H9 (cell line): ENCODE results near the gene B9D1. TPM values are rescaled to one million over a fixed set of nuclear protein-coding genes. Genes with fewer than 3 reads are reported as not detected.

Source experiments
- DNase-seq: peaks from one replicate; pipeline ENCODE4 v3.0.0-alpha.2; 2017
- H2AFZ ChIP-seq: one replicate; pipeline ENCODE4 v1.6.1; 2013; ENCODE audit warnings: mild to moderate bottlenecking, low read length, control low read depth, moderate library complexity
- H2AK5ac ChIP-seq: 2 replicates; pipeline ENCODE4 v1.6.1; 2013; ENCODE audit warnings: low read length, control low read depth, mixed read lengths; ENCODE audit not compliant: insufficient read length
- H2BK120ac ChIP-seq: one replicate; pipeline ENCODE4 v1.6.1; 2013; ENCODE audit warnings: low read depth, mild to moderate bottlenecking, low read length, control low read depth, inconsistent platforms; ENCODE audit not compliant: poor library complexity, severe bottlenecking
- H2BK12ac ChIP-seq: 2 replicates; pipeline ENCODE4 v1.6.1; 2013; ENCODE audit warnings: low read length, control low read depth, mixed read lengths, low read depth; ENCODE audit not compliant: insufficient read length
- H2BK15ac ChIP-seq: 2 replicates; pipeline ENCODE4 v1.6.1; 2013; ENCODE audit warnings: low read depth, low read length, control low read depth
- H2BK20ac ChIP-seq: one replicate; pipeline ENCODE4 v1.6.1; 2013; ENCODE audit warnings: low read depth, mild to moderate bottlenecking, low read length, control low read depth, inconsistent platforms; ENCODE audit not compliant: poor library complexity, severe bottlenecking
- H2BK5ac ChIP-seq: 2 replicates; pipeline ENCODE4 v1.6.1; 2013; ENCODE audit warnings: low read length, control low read depth, mixed read lengths; ENCODE audit not compliant: insufficient read length
- H3K14ac ChIP-seq: 2 replicates; pipeline ENCODE4 v1.6.1; 2013; ENCODE audit warnings: low read length, control low read depth; ENCODE audit not compliant: insufficient read depth
- H3K18ac ChIP-seq: 2 replicates; pipeline ENCODE4 v1.6.1; 2013; ENCODE audit warnings: low read depth, mild to moderate bottlenecking, mixed read lengths, low read length, control low read depth; ENCODE audit not compliant: insufficient read length
- H3K23ac ChIP-seq: 2 replicates; pipeline ENCODE4 v1.6.1; 2013; ENCODE audit warnings: low read length, control low read depth, mixed read lengths, low read depth; ENCODE audit not compliant: insufficient read length
- H3K23me2 ChIP-seq: 2 replicates; pipeline ENCODE4 v1.6.1; 2013; ENCODE audit warnings: low read depth, mild to moderate bottlenecking, mixed read lengths, low read length, control low read depth; ENCODE audit not compliant: insufficient read length, poor library complexity, severe bottlenecking
- H3K27ac ChIP-seq: 2 replicates; pipeline ENCODE4 v1.5.1; 2013; ENCODE audit warnings: low read length, control low read depth, mixed read lengths, low read depth; ENCODE audit not compliant: insufficient read length
- H3K27me3 ChIP-seq: 2 replicates; pipeline ENCODE4 v1.6.1; 2013; ENCODE audit warnings: low read length, control low read depth, inconsistent platforms; ENCODE audit not compliant: insufficient read depth
- H3K4ac ChIP-seq: 2 replicates; pipeline ENCODE4 v1.6.1; 2013; ENCODE audit warnings: low read depth, mild to moderate bottlenecking, control low read depth, inconsistent platforms, low read length, moderate library complexity
- H3K4me1 ChIP-seq: 2 replicates; pipeline ENCODE4 v1.6.1; 2013; ENCODE audit warnings: low read length, control low read depth, inconsistent platforms; ENCODE audit not compliant: insufficient read depth
- H3K4me2 ChIP-seq: 2 replicates; pipeline ENCODE4 v1.6.1; 2013; ENCODE audit warnings: low read length, control low read depth, mixed read lengths; ENCODE audit not compliant: insufficient read length, insufficient read depth
- H3K56ac ChIP-seq: 2 replicates; pipeline ENCODE4 v1.6.1; 2013; ENCODE audit warnings: low read depth, mild to moderate bottlenecking, mixed read lengths, low read length, control low read depth; ENCODE audit not compliant: insufficient read length
- H3K79me1 ChIP-seq: 2 replicates; pipeline ENCODE4 v1.6.1; 2013; ENCODE audit warnings: low read depth, mild to moderate bottlenecking, moderate library complexity, low read length, control low read depth, inconsistent platforms; ENCODE audit not compliant: insufficient read depth, poor library complexity, severe bottlenecking
- H3K79me2 ChIP-seq: 2 replicates; pipeline ENCODE4 v1.6.1; 2013; ENCODE audit warnings: low read length, control low read depth, inconsistent platforms; ENCODE audit not compliant: insufficient read depth
- H3K9ac ChIP-seq: 2 replicates; pipeline ENCODE4 v1.6.1; 2013; ENCODE audit warnings: low read length, control low read depth, mixed read lengths; ENCODE audit not compliant: insufficient read length; ENCODE audit errors: extremely low read depth
- H3K9me3 ChIP-seq: one replicate; pipeline ENCODE4 v1.6.1; 2013; ENCODE audit warnings: low read depth, low read length, inconsistent platforms; ENCODE audit not compliant: control insufficient read depth
- H3T11ph ChIP-seq: one replicate; pipeline ENCODE4 v1.6.1; 2013; ENCODE audit warnings: mild to moderate bottlenecking, low read length, control low read depth, inconsistent platforms
- H4K20me1 ChIP-seq: one replicate; pipeline ENCODE4 v1.6.1; 2013; ENCODE audit not compliant: control insufficient read depth, insufficient read length, insufficient read depth
- H4K5ac ChIP-seq: 2 replicates; pipeline ENCODE4 v1.6.1; 2013; ENCODE audit warnings: low read depth, mild to moderate bottlenecking, mixed read lengths, low read length, control low read depth; ENCODE audit not compliant: insufficient read length
- H4K8ac ChIP-seq: replicated peaks from 2 replicates; pipeline ENCODE4 v1.6.1; 2013; ENCODE audit warnings: low read length, control low read depth, mixed read lengths, low read depth; ENCODE audit not compliant: insufficient read length
- H4K91ac ChIP-seq: 2 replicates; pipeline ENCODE4 v1.6.1; 2013; ENCODE audit warnings: low read depth, mild to moderate bottlenecking, moderate library complexity, mixed read lengths, low read length, control low read depth; ENCODE audit not compliant: insufficient read length
- H3K27ac Mint-ChIP-seq, 3 experiments: 2 replicates in 2 of 3; 3 replicates in 1 of 3; pipeline ENCODE4 v1.8.0; 2020 to 2021; ENCODE audit warnings: mixed read lengths in 3 of 3, mild to moderate bottlenecking in 1 of 3, moderate library complexity in 1 of 3
- H3K27me3 Mint-ChIP-seq: 2 replicates; pipeline ENCODE4 v1.8.0; 2021; ENCODE audit warnings: low read depth, mild to moderate bottlenecking, moderate library complexity, mixed read lengths
- H3K36me3 Mint-ChIP-seq, 3 experiments: 2 replicates in 2 of 3; 3 replicates in 1 of 3; pipeline ENCODE4 v1.8.0; 2020 to 2021; ENCODE audit warnings: low read depth in 3 of 3, mixed read lengths in 3 of 3; ENCODE audit not compliant: insufficient read depth in 1 of 3
- H3K4me1 Mint-ChIP-seq, 2 experiments: 2 replicates each; pipeline ENCODE4 v1.8.0; 2020; ENCODE audit warnings: mixed read lengths in 2 of 2
- H3K4me3 Mint-ChIP-seq, 2 experiments: 2 replicates in 1 of 2; 3 replicates in 1 of 2; pipeline ENCODE4 v1.8.0; 2020 to 2021; ENCODE audit warnings: mild to moderate bottlenecking in 2 of 2, mixed read lengths in 2 of 2, moderate library complexity in 1 of 2
- H3K9me3 Mint-ChIP-seq, 2 experiments: 2 replicates in 1 of 2; 3 replicates in 1 of 2; pipeline ENCODE4 v1.8.0; 2020; ENCODE audit warnings: mild to moderate bottlenecking in 2 of 2, mixed read lengths in 2 of 2, moderate library complexity in 1 of 2
- WGBS: extraction: QIAGEN DNeasy Blood & Tissue Kit; methylation state at CpG from one replicate; pipeline ENCODE4 v1.1.7; 2013; ENCODE audit warnings: missing lambda C conversion rate, low lambda C conversion rate, mixed read lengths; ENCODE audit not compliant: insufficient read length; ENCODE audit errors: extremely low coverage; 5-methylcytosine and 5-hydroxymethylcytosine counted together
- total RNA-seq: library from RNA; stranded (reverse); gene quantifications from 2 replicates; pipeline ENCODE4 v1.2.1, GENCODE V29; 2021
- TF ChIP-seq, protein P1 (sequence below): fragments of 200-600 bp; sonication (generic); conservative IDR thresholded peaks from 3 replicates; pipeline ENCODE4 v1.8.0; 2021; ENCODE audit warnings: antibody characterized with exemption, mild to moderate bottlenecking

B9D1 gene
- total RNA-seq, 1 experiment from 2014 or later: 30.4 TPM

DNA sequence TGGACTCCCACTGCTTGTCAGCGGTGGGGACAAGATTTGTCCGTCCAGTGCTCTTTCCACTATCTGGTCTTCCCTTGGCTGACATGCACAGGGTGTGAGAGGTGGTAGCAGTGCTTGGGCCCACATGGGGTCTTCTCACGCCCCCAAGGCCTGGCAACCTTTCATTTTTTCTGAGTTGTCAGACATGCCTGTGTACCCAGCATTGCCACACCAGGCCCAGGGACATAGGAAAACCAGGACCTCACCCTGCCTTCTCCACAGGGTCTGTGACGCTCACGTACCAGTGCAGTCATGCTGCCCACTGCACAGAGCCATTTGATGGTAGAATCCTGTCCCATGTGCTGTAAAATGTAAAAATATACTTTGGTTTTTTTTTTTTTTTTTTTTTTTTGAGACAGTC is 57.8 kb downstream of the B9D1 start:
- TF ChIP-seq, protein P1, sequence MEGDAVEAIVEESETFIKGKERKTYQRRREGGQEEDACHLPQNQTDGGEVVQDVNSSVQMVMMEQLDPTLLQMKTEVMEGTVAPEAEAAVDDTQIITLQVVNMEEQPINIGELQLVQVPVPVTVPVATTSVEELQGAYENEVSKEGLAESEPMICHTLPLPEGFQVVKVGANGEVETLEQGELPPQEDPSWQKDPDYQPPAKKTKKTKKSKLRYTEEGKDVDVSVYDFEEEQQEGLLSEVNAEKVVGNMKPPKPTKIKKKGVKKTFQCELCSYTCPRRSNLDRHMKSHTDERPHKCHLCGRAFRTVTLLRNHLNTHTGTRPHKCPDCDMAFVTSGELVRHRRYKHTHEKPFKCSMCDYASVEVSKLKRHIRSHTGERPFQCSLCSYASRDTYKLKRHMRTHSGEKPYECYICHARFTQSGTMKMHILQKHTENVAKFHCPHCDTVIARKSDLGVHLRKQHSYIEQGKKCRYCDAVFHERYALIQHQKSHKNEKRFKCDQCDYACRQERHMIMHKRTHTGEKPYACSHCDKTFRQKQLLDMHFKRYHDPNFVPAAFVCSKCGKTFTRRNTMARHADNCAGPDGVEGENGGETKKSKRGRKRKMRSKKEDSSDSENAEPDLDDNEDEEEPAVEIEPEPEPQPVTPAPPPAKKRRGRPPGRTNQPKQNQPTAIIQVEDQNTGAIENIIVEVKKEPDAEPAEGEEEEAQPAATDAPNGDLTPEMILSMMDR: no peak
- no peak overlapping the region for H3T11ph ChIP-seq
- H3K4me1 Mint-ChIP-seq: peaks cover 8 to 9% of the 10 kb centered on the region in 2 experiments

More for the DNA sequence above, 57.8 kb downstream of the B9D1 start:
- Mint-ChIP-seq H3K4me3 (no peak overlapping the region), H3K27ac (no peak overlapping the region), H3K36me3 (peaks cover 0 to 18% (median 3%) of the 10 kb centered on the region in 3 experiments; a peak in 3 of 7 replicates), H3K9me3 (no peaks in the 10 kb centered on the region), H3K27me3 (no peaks in the 10 kb centered on the region)
- H3K18ac ChIP-seq: no peak overlapping the region
- H2BK5ac ChIP-seq: no peak overlapping the region
- no peak overlapping the region for H2BK20ac ChIP-seq
- H2BK120ac ChIP-seq: no peak overlapping the region
- no peaks in the 10 kb centered on the region for H3K23me2 ChIP-seq
- H3K27ac ChIP-seq: no peak overlapping the region
- H3K79me2 ChIP-seq: no peaks in the 10 kb centered on the region; the same call in 1 of the 2 replicates
- no peak overlapping the region for H3K4ac ChIP-seq
- H3K27me3 ChIP-seq: no peaks in the 10 kb centered on the region
- H2AFZ ChIP-seq: no peak overlapping the region
- no peak for DNase-seq
- H3K23ac ChIP-seq: no peak overlapping the region
- H3K9ac ChIP-seq: no peak overlapping the region
- no peaks in the 10 kb centered on the region for H3K79me1 ChIP-seq
- H3K9me3 ChIP-seq: no peaks in the 10 kb centered on the region
- no peak overlapping the region for H2AK5ac ChIP-seq
- H4K5ac ChIP-seq: no peak overlapping the region
- no peak overlapping the region for H4K8ac ChIP-seq
- no peak overlapping the region for H3K56ac ChIP-seq
- no peak overlapping the region for H3K14ac ChIP-seq
- peaks cover under 1% of the 10 kb centered on the region for H4K20me1 ChIP-seq
- H2BK12ac ChIP-seq: no peak overlapping the region
- no peak overlapping the region for H4K91ac ChIP-seq
- WGBS: no CpG with 5 or more reads among the region's 5 CpGs
- no peaks in the 10 kb centered on the region; the same call in 1 of the 2 replicates for H3K4me1 ChIP-seq
- no peak overlapping the region for H3K4me2 ChIP-seq
- no peak overlapping the region for H2BK15ac ChIP-seq
